ENCODE results near the gene DNAH12. TPM values are rescaled to one million over a fixed set of nuclear protein-coding genes. Genes with fewer than 3 reads are reported as not detected.
A peak's percentile ranks its signal among the peaks of the same experiment; 100 is the strongest.

DNAH12 gene
- polyA plus RNA-seq, 1 of the 3 experiments (the other 2 are of a cell fraction): 0.03 TPM

- Histone ChIP-seq H3K9ac (no peak overlapping the region), H3K9me3 (no peaks in the 10 kb centered on the region), H3K27ac (ENCODE audit: low read depth in 2 of 2, low read length in 1 of 2) (peak overlapping the region in 1 of 2 experiments; percentile 12; a peak in 1 of 4 replicates), H3K27me3 (ENCODE audit: insufficient read depth) (no peaks in the 10 kb centered on the region), H3K4me3 (ENCODE audit: low read depth in 2 of 2, low read length in 1 of 2) (no peak overlapping the region), H3F3A (replicated peaks; ENCODE audit: insufficient read depth) (peaks cover 10% of the 10 kb centered on the region), H2AFZ (ENCODE audit: low read depth) (peak overlapping the region; percentile 25; the same call in 1 of the 2 replicates), H4K20me1 (ENCODE audit: insufficient read depth) (no peaks in the 10 kb centered on the region), H3K4me2 (no peak overlapping the region), H3K36me3 (replicated peaks in 1 of 2; ENCODE audit: control insufficient read depth in 1 of 2, insufficient read depth in 2 of 2, low read length in 1 of 2) (no peaks in the 10 kb centered on the region), H3K79me2 (ENCODE audit: insufficient read depth) (no peaks in the 10 kb centered on the region), H3K9me2 (no peaks in the 10 kb centered on the region), H3K4me1 (ENCODE audit: control insufficient read depth in 1 of 2, insufficient read depth in 2 of 2, low read depth in 1 of 2, low read length in 1 of 2) (peaks cover 0 to 6% of the 10 kb centered on the region in 2 experiments; a peak in 1 of 4 replicates)
- POLR2A ChIA-PET: no interaction called here
- peak; percentile 21 for DNase-seq
- CTCF ChIA-PET: interaction anchor here (0.6 to 1.6 kb wide), 2 partner anchors 13 to 1041 kb away, joined by 3 to 4 read pairs; no protein-coding TSS in a partner anchor
- peak; percentile 57 for TF ChIP-seq TCF12 (IDR thresholded peaks at IDR 0.05)
- no peak for TF ChIP-seq TAF1 (IDR thresholded peaks at IDR 0.05; ENCODE audit: borderline replicate concordance, low read depth, low read length)
Measured at GRCh38 chr3:57530071-57530608, 14.0 kb downstream of the DNAH12 start.

GRCh38 chr3:57518276-57518915 is 25.7 kb downstream of the DNAH12 start:
- Histone ChIP-seq H3F3A (replicated peaks; ENCODE audit: insufficient read depth) (no peaks in the 10 kb centered on the region), H3K9me3 (no peaks in the 10 kb centered on the region), H3K27me3 (ENCODE audit: insufficient read depth) (no peaks in the 10 kb centered on the region), H3K36me3 (replicated peaks in 1 of 2; ENCODE audit: control insufficient read depth in 1 of 2, insufficient read depth in 2 of 2, low read length in 1 of 2) (no peaks in the 10 kb centered on the region), H3K79me2 (ENCODE audit: insufficient read depth) (no peaks in the 10 kb centered on the region), H3K27ac (ENCODE audit: low read depth in 2 of 2, low read length in 1 of 2) (peak overlapping the region in 1 of 2 experiments; percentile 28; a peak in 1 of 4 replicates), H3K9ac (no peak overlapping the region), H3K4me2 (0 out of 2 replicates have a peak overlapping the region, but pooled peaks have one; percentile 33), H2AFZ (ENCODE audit: low read depth) (peak overlapping the region; percentile 65; the same call in 1 of the 2 replicates), H4K20me1 (ENCODE audit: insufficient read depth) (no peaks in the 10 kb centered on the region), H3K9me2 (no peaks in the 10 kb centered on the region), H3K4me1 (ENCODE audit: control insufficient read depth in 1 of 2, insufficient read depth in 2 of 2, low read depth in 1 of 2, low read length in 1 of 2) (peaks cover 0 to 6% of the 10 kb centered on the region in 2 experiments; a peak in 1 of 4 replicates), H3K4me3 (ENCODE audit: low read depth in 2 of 2, low read length in 1 of 2) (no peak overlapping the region)
- CTCF ChIA-PET: interaction anchor here (1.0 to 1.4 kb wide), 2 partner anchors 12 to 348 kb away, joined by 3 to 4 read pairs; no protein-coding TSS in a partner anchor
- POLR2A ChIA-PET: no interaction called here
- WGBS (ENCODE audit: low lambda C conversion rate): 59% methylated on average over 3 of the region's 3 CpGs
- no peak for TF ChIP-seq ELF1 (IDR thresholded peaks at IDR 0.05)
- TF ChIP-seq GABPA (IDR thresholded peaks at IDR 0.05; ENCODE audit: low read depth): no peak
- TF ChIP-seq TAF1 (IDR thresholded peaks at IDR 0.05; ENCODE audit: borderline replicate concordance, low read depth, low read length): no peak
- no peak for TF ChIP-seq MEF2A (IDR thresholded peaks at IDR 0.05; ENCODE audit: borderline replicate concordance, low read depth)
- TF ChIP-seq EZH2phosphoT487 (IDR thresholded peaks at IDR 0.05; ENCODE audit: borderline replicate concordance, low read depth): no peak
- TF ChIP-seq CTCF (IDR thresholded peaks at IDR 0.05): no peak
- no peak for TF ChIP-seq RCOR1 (IDR thresholded peaks at IDR 0.05; ENCODE audit: low read length)
- no peak for TF ChIP-seq NFIC (IDR thresholded peaks at IDR 0.05; ENCODE audit: borderline replicate concordance)
- no peak for TF ChIP-seq RXRA (IDR thresholded peaks at IDR 0.05; ENCODE audit: borderline replicate concordance, low read depth)
- no peak for TF ChIP-seq USF2 (IDR thresholded peaks at IDR 0.05; ENCODE audit: borderline replicate concordance, low read depth, low read length)
- no peak for TF ChIP-seq SMC3 (IDR thresholded peaks at IDR 0.05; ENCODE audit: low read depth, low read length)
- no peak for TF ChIP-seq TCF12 (IDR thresholded peaks at IDR 0.05)
- no peak for DNase-seq
